ENCODE measurements around the gene TBC1D8.

TBC1D8 gene

GRCh38 chr2:101026253-101026701 is 124.9 kb downstream of the TBC1D8 start:
- Histone ChIP-seq H3K27ac (no peak overlapping the region), H3K27me3 (ENCODE audit: insufficient read depth, low read depth, severe bottlenecking) (no peaks in the 10 kb centered on the region), H3K4me3 (ENCODE audit: low read depth, low read length) (no peak overlapping the region), H3K36me3 (peaks cover 65% of the 10 kb centered on the region), H3K9me3 (ENCODE audit: severe bottlenecking) (no peaks in the 10 kb centered on the region)
- TF ChIP-seq, protein P1, sequence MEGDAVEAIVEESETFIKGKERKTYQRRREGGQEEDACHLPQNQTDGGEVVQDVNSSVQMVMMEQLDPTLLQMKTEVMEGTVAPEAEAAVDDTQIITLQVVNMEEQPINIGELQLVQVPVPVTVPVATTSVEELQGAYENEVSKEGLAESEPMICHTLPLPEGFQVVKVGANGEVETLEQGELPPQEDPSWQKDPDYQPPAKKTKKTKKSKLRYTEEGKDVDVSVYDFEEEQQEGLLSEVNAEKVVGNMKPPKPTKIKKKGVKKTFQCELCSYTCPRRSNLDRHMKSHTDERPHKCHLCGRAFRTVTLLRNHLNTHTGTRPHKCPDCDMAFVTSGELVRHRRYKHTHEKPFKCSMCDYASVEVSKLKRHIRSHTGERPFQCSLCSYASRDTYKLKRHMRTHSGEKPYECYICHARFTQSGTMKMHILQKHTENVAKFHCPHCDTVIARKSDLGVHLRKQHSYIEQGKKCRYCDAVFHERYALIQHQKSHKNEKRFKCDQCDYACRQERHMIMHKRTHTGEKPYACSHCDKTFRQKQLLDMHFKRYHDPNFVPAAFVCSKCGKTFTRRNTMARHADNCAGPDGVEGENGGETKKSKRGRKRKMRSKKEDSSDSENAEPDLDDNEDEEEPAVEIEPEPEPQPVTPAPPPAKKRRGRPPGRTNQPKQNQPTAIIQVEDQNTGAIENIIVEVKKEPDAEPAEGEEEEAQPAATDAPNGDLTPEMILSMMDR (IDR thresholded peaks at IDR 0.05; ENCODE audit: low read depth, low read length), result no peak
- DNase-seq, result no peak

- Histone ChIP-seq H3K9me3 (ENCODE audit: severe bottlenecking) (no peaks in the 10 kb centered on the region), H3K27ac (no peak overlapping the region), H3K4me3 (ENCODE audit: low read depth, low read length) (no peak overlapping the region), H3K27me3 (ENCODE audit: insufficient read depth, low read depth, severe bottlenecking) (no peaks in the 10 kb centered on the region), H3K36me3 (peaks cover 66% of the 10 kb centered on the region)
- TF ChIP-seq, protein P1 (IDR thresholded peaks at IDR 0.05; ENCODE audit: low read depth, low read length), result no peak
- no peak for DNase-seq
Observed at GRCh38 chr2:101025561-101025960, 125.6 kb downstream of the TBC1D8 start.

- no peak for DNase-seq
- TF ChIP-seq, protein P1 (IDR thresholded peaks at IDR 0.05; ENCODE audit: low read depth, low read length), result no peak
- H3K4me3 ChIP-seq (ENCODE audit: low read depth, low read length), result no peak overlapping the region
- no peaks in the 10 kb centered on the region for H3K27me3 ChIP-seq (ENCODE audit: insufficient read depth, low read depth, severe bottlenecking)
- peaks cover 59% of the 10 kb centered on the region for H3K36me3 ChIP-seq
- no peak overlapping the region for H3K27ac ChIP-seq
- H3K9me3 ChIP-seq (ENCODE audit: severe bottlenecking), result no peaks in the 10 kb centered on the region
Observed at GRCh38 chr2:101023327-101024107, 127.7 kb downstream of the TBC1D8 start.

DNA sequence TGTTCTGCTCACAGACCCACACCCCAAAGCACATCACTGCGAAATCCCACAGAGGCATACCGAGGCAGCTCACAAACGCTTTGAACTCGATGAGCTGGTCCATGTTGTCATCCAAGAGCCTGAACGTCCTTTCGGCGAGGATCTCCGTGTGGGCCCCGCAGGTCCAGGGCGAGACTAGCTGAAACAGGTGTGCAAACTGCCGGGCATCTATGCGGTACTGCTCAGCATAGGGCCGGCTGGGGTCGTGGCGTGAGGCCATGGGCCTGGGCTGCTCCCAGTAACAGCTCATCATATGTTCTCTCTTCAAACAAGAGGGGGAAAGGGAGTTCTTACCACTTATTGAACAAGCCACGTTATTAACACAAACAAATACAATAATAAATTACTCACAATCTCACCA is 129.0 kb downstream of the TBC1D8 start:
- H3K36me3 ChIP-seq, result peaks cover 63% of the 10 kb centered on the region

DNA sequence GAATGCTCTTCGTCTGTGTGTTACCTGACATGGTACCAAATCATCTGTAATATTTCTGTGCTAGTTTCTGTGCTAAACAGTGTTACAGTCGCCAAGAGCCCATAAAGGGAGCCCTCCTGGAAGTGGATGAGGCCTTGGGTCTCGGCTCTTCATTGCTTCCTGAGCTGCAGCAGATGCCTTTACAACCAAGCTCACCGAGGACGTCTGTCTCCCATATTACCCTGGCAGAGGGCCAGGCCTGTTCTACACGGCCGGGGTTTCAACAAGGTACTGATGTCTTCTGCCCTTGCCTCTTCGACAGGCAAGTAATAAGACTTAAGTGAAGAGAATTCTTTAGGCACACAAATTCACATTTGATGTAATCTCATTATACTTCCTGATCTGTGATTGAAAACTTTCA is 132.2 kb downstream of the TBC1D8 start:
- no peak overlapping the region for H3K4me3 ChIP-seq (ENCODE audit: low read depth, low read length)
- DNase-seq, result no peak
- H3K27me3 ChIP-seq (ENCODE audit: insufficient read depth, low read depth, severe bottlenecking), result no peaks in the 10 kb centered on the region
- peaks cover 54% of the 10 kb centered on the region for H3K36me3 ChIP-seq
- H3K9me3 ChIP-seq (ENCODE audit: severe bottlenecking), result no peaks in the 10 kb centered on the region
- H3K27ac ChIP-seq, result no peak overlapping the region
- TF ChIP-seq, protein P1 (IDR thresholded peaks at IDR 0.05; ENCODE audit: low read depth, low read length), result no peak

More for the DNA sequence above, 129.0 kb downstream of the TBC1D8 start:
- Histone ChIP-seq H3K27me3 (ENCODE audit: insufficient read depth, low read depth, severe bottlenecking) (no peaks in the 10 kb centered on the region), H3K4me3 (ENCODE audit: low read depth, low read length) (no peak overlapping the region), H3K9me3 (ENCODE audit: severe bottlenecking) (no peaks in the 10 kb centered on the region), H3K27ac (no peak overlapping the region)
- TF ChIP-seq, protein P1 (IDR thresholded peaks at IDR 0.05; ENCODE audit: low read depth, low read length), result no peak
- DNase-seq, result no peak
